Endothelial cell of umbilical vein (primary cell): Measurements from ENCODE around the gene ZFP36. TPM values are rescaled to one million over a fixed set of nuclear protein-coding genes. Genes with fewer than 3 reads are reported as not detected.

Experiments
- BruUV-seq: library from RNA; stranded (reverse); fragments of 400-500 nt; replicated peaks from 2 replicates; lab custom pipeline; 2021; lab: Mats Ljungman, UMichigan
- CTCF ChIA-PET: fragments of 300-600, 350-600 bp; sonication (Branson Sonifier 250); formaldehyde crosslinking; loops from one replicate; lab custom pipeline; 2021; ENCODE audit warnings: antibody characterized with exemption, inconsistent platforms; lab: Charles Lee
- POLR2A ChIA-PET: fragments of 300-600, 350-600 bp; sonication (Branson Sonifier 250); formaldehyde crosslinking; loops from one replicate; lab custom pipeline; 2021; ENCODE audit warnings: antibody characterized with exemption, inconsistent platforms; lab: Charles Lee
- DNase-seq: peaks from one replicate; pipeline ENCODE4 v3.0.0-alpha.2; 2011; ENCODE audit warnings: low read depth, low spot score
- FAIRE-seq: peaks from 2 replicates; lab custom pipeline; 2011; peaks lifted over from hg19 to GRCh38; lab: Jason Lieb, UNC
- H2AFZ ChIP-seq: 2 replicates; pipeline ENCODE4 v1.6.0; 2012; ENCODE audit warnings: low read depth, low read length, control low read depth, inconsistent platforms
- H3K27ac ChIP-seq: 2 replicates; pipeline ENCODE4 v1.5.1; 2011; ENCODE audit warnings: low read depth, mild to moderate bottlenecking, control low read depth, low read length, moderate library complexity; ENCODE audit not compliant: insufficient read depth
- H3K27me3 ChIP-seq, 2 experiments: 2 replicates each; pipeline versions ENCODE4 v1.6.0 to v1.6.1; 2011; ENCODE audit warnings: low read length in 2 of 2, mixed read lengths in 1 of 2; ENCODE audit not compliant: control insufficient read depth in 2 of 2, insufficient read depth in 2 of 2
- H3K36me3 ChIP-seq, 2 experiments: 2 replicates in 1 of 2; 3 replicates in 1 of 2; pipeline ENCODE4 v1.5.1; 2011; ENCODE audit warnings: low read length in 2 of 2, mild to moderate bottlenecking in 1 of 2, moderate library complexity in 1 of 2; ENCODE audit not compliant: control insufficient read depth in 2 of 2, insufficient read depth in 2 of 2; ENCODE audit errors: extremely low read depth in 1 of 2
- H3K4me1 ChIP-seq: 3 replicates; pipeline ENCODE4 v1.5.1; 2011; ENCODE audit warnings: mild to moderate bottlenecking, low read length; ENCODE audit not compliant: control insufficient read depth, insufficient read depth; ENCODE audit errors: extremely low read depth
- H3K4me2 ChIP-seq: 2 replicates; pipeline ENCODE4 v1.6.1; 2011; ENCODE audit warnings: low read length, control low read depth, mixed read lengths; ENCODE audit not compliant: insufficient read depth
- H3K4me3 ChIP-seq, 3 experiments: fragments of 200-600 bp in 1 of 3; sonication (generic), shearing (Covaris generic) in 1 of 3; replicated peaks in 1 of 3; 2 replicates each; pipeline ENCODE4 v1.5.1; 2011 to 2016; ENCODE audit warnings: control low read depth in 3 of 3, low read length in 3 of 3, mild to moderate bottlenecking in 2 of 3, inconsistent platforms in 1 of 3, low read depth in 1 of 3, moderate library complexity in 1 of 3; ENCODE audit not compliant: insufficient read depth in 1 of 3
- H3K79me2 ChIP-seq: 2 replicates; pipeline ENCODE4 v1.6.0; 2012; ENCODE audit warnings: low read length, inconsistent platforms; ENCODE audit not compliant: control insufficient read depth, insufficient read depth
- H3K9ac ChIP-seq: replicated peaks from 2 replicates; pipeline ENCODE3; 2011; ENCODE audit warnings: low read length, control low read depth; ENCODE audit not compliant: insufficient read depth; ENCODE audit errors: extremely low read depth
- H3K9me1 ChIP-seq: replicated peaks from 3 replicates; pipeline ENCODE4 v1.6.0; 2011; ENCODE audit warnings: mild to moderate bottlenecking, low read length; ENCODE audit not compliant: control insufficient read depth, insufficient read depth; ENCODE audit errors: extremely low read depth
- H3K9me3 ChIP-seq: replicated peaks from 2 replicates; pipeline ENCODE4 v1.5.1; 2012; ENCODE audit warnings: low read length, inconsistent platforms; ENCODE audit not compliant: control insufficient read depth, insufficient read depth
- H4K20me1 ChIP-seq: replicated peaks from 2 replicates; pipeline ENCODE3; 2011; ENCODE audit warnings: mild to moderate bottlenecking, low read length; ENCODE audit not compliant: control insufficient read depth, insufficient read depth; ENCODE audit errors: extremely low read depth
- EZH2 ChIP-seq: IDR thresholded peaks from 2 replicates; pipeline ENCODE4 v1.6.1; 2012; ENCODE audit warnings: borderline replicate concordance, low read depth, mild to moderate bottlenecking, moderate library complexity, low read length, inconsistent platforms; ENCODE audit not compliant: severe bottlenecking
- FOS ChIP-seq: IDR thresholded peaks from 2 replicates; pipeline ENCODE4 v1.6.1; 2011; ENCODE audit warnings: mild to moderate bottlenecking, low read length, moderate library complexity, borderline replicate concordance; ENCODE audit not compliant: insufficient read depth
- GATA2 ChIP-seq: IDR thresholded peaks from 2 replicates; pipeline ENCODE4 v1.7.0; 2011; ENCODE audit warnings: low read depth, mild to moderate bottlenecking, moderate library complexity, mixed read lengths, low read length; ENCODE audit not compliant: insufficient read length, insufficient read depth
- JUN ChIP-seq: IDR thresholded peaks from 2 replicates; pipeline ENCODE4 v1.6.1; 2011; ENCODE audit warnings: borderline replicate concordance, low read depth; ENCODE audit not compliant: insufficient read length, insufficient read depth
- MYC ChIP-seq: IDR thresholded peaks from one replicate; pipeline ENCODE4 v1.6.1; 2011; ENCODE audit warnings: mild to moderate bottlenecking, low read depth, low read length
- POLR2A ChIP-seq: IDR thresholded peaks from 2 replicates; pipeline ENCODE4 v1.6.1; 2012; ENCODE audit warnings: low read depth, mild to moderate bottlenecking, control low read depth, low read length
- POLR2AphosphoS5 ChIP-seq: IDR thresholded peaks from 2 replicates; pipeline ENCODE4 v1.6.1; 2012; ENCODE audit warnings: low read depth, mild to moderate bottlenecking, control low read depth, low read length, moderate library complexity; ENCODE audit not compliant: insufficient read depth
- dilution Hi-C: fragments of 300-500 bp; cut with MboI; formaldehyde crosslinking; loops from one replicate; pipeline ENCODE4 v1.15.0; 2019; ENCODE audit warnings: low sequenced_read_pairs; ENCODE audit not compliant: extremely low pct_ligation_motif_present
- intact Hi-C: fragments of 100-400 bp; cut with micrococcal nuclease; formaldehyde crosslinking; loops from one replicate; pipeline ENCODE4 v1.10.0; 2022
- polyA plus RNA-seq, 4 experiments: library from polyadenylated mRNA; depleted of rRNA in 3 of 4; stranded (reverse) in 3 of 4; unstranded in 1 of 4; fragments of >200 nt; gene quantifications; 2 replicates each; pipeline versions ENCODE4 v1.2.1 to v1.2.3, GENCODE V29; 2011 to 2012; ENCODE audit warnings: missing spikeins in 1 of 4
- total RNA-seq: library from RNA; stranded (reverse); gene quantifications from 2 replicates; pipeline ENCODE4 v1.2.3, GENCODE V29; 2021
- TF ChIP-seq, protein P1 (sequence below), 2 donors: IDR thresholded peaks; 1 replicate in 1 of 2; 2 replicates in 1 of 2; pipeline ENCODE4 v1.5.1; 2011; ENCODE audit warnings: low read length in 2 of 2, mild to moderate bottlenecking in 2 of 2, moderate library complexity in 2 of 2, control low read depth in 1 of 2, inconsistent platforms in 1 of 2, low read depth in 1 of 2; ENCODE audit not compliant: insufficient read depth in 1 of 2; ENCODE audit errors: extremely low read depth in 1 of 2
- TF ChIP-seq, protein P2 (sequence below): IDR thresholded peaks from 2 replicates; pipeline ENCODE4 v1.6.1; 2011; ENCODE audit not compliant: insufficient read depth, insufficient read length

Gene ZFP36
- total and polyA plus RNA-seq, 2 donors (not counting 3 experiments of a cell fraction or from before 2014, with no cell fraction given) = 12.2 to 21.7 TPM

- no peaks in the 10 kb centered on the region for H3K9me1 ChIP-seq
- no peaks in the 10 kb centered on the region for H3K9me3 ChIP-seq
- H3K79me2 ChIP-seq = peaks cover 31% of the 10 kb centered on the region
- peaks cover 29% of the 10 kb centered on the region for H3K4me1 ChIP-seq
- FAIRE-seq = no peak
- ChIA-PET CTCF (interaction anchor here (1.5 to 1.8 kb wide), 3 partner anchors 20 to 36 kb away, joined by 6 to 13 read pairs (median 9); partner anchors contain the start of gene PLEKHG2), POLR2A (interaction anchor here (0.6 to 1.7 kb wide), 5 partner anchors 10 to 43 kb away, joined by 3 to 18 read pairs (median 9); partner anchors contain the start of gene PLEKHG2)
- H3K4me3 ChIP-seq = peak overlapping the region; percentile 96
- peak overlapping the region; percentile 100 for H3K9ac ChIP-seq
- H3K36me3 ChIP-seq = peaks cover 11 to 16% of the 10 kb centered on the region in 2 experiments
- H4K20me1 ChIP-seq = no peaks in the 10 kb centered on the region
- peak overlapping the region; percentile 84 for H3K4me2 ChIP-seq
- peak overlapping the region; percentile 96 for H3K27ac ChIP-seq
- intact Hi-C loops (loop anchor here (5.0 kb wide), 1 partner anchor 92 kb away; the partner anchor contains the start of gene SAMD4B), dilution Hi-C loops (no loop called here)
- DNase-seq = no peak
- no peak overlapping the region for H2AFZ ChIP-seq
- BruUV-seq = TSS peak; percentile 42
- TF ChIP-seq JUN (no peak), POLR2A (no peak), GATA2 (no peak), EZH2 (no peak), FOS (no peak), POLR2AphosphoS5 (no peak), MYC (no peak)
- TF ChIP-seq, protein P1, sequence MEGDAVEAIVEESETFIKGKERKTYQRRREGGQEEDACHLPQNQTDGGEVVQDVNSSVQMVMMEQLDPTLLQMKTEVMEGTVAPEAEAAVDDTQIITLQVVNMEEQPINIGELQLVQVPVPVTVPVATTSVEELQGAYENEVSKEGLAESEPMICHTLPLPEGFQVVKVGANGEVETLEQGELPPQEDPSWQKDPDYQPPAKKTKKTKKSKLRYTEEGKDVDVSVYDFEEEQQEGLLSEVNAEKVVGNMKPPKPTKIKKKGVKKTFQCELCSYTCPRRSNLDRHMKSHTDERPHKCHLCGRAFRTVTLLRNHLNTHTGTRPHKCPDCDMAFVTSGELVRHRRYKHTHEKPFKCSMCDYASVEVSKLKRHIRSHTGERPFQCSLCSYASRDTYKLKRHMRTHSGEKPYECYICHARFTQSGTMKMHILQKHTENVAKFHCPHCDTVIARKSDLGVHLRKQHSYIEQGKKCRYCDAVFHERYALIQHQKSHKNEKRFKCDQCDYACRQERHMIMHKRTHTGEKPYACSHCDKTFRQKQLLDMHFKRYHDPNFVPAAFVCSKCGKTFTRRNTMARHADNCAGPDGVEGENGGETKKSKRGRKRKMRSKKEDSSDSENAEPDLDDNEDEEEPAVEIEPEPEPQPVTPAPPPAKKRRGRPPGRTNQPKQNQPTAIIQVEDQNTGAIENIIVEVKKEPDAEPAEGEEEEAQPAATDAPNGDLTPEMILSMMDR (IDR thresholded peaks at IDR 0.05; ENCODE audit: extremely low read depth in 1 of 2, insufficient read depth in 1 of 2, low read depth in 1 of 2, low read length in 2 of 2) = no peak
- TF ChIP-seq, protein P2, sequence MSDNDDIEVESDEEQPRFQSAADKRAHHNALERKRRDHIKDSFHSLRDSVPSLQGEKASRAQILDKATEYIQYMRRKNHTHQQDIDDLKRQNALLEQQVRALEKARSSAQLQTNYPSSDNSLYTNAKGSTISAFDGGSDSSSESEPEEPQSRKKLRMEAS = no peak
- no peaks in the 10 kb centered on the region for H3K27me3 ChIP-seq
These were observed 27.8 kb downstream of the ZFP36 start for GRCh38 chr19:39434123-39435076.
